Activated naive CD8-positive, alpha-beta T cell treated with anti-CD3 and anti-CD28 coated beads for 36 hours (primary cell): ENCODE measurements around the gene HAVCR1. TPM values are rescaled to one million over a fixed set of nuclear protein-coding genes. Genes with fewer than 3 reads are reported as not detected.
"Not testable (repeated sequence)": the region's sequence is repeated elsewhere in the genome, so short reads cannot be mapped to it uniquely, and the experiment has no call there.

ENCODE experiments used
- DNase-seq: peaks from one replicate; pipeline ENCODE4 v3.0.0; 2021
- H3K27ac Mint-ChIP-seq: one replicate; pipeline ENCODE4 v1.8.0; 2022; ENCODE audit warnings: mild to moderate bottlenecking, moderate library complexity, mixed read lengths
- H3K27me3 Mint-ChIP-seq: one replicate; pipeline ENCODE4 v1.8.0; 2022; ENCODE audit warnings: mild to moderate bottlenecking, mixed read lengths
- H3K36me3 Mint-ChIP-seq: one replicate; pipeline ENCODE4 v1.8.0; 2021; ENCODE audit warnings: mild to moderate bottlenecking, mixed read lengths
- H3K4me1 Mint-ChIP-seq: one replicate; pipeline ENCODE4 v1.8.0; 2021; ENCODE audit warnings: mixed read lengths
- H3K4me3 Mint-ChIP-seq: one replicate; pipeline ENCODE4 v1.8.0; 2022; ENCODE audit warnings: mild to moderate bottlenecking, moderate library complexity, mixed read lengths
- H3K9me3 Mint-ChIP-seq: one replicate; pipeline ENCODE4 v1.8.0; 2022; ENCODE audit warnings: mixed read lengths
- total RNA-seq, 2 experiments: library from RNA; stranded (reverse); gene quantifications; one replicate each; pipeline ENCODE4 v1.2.3, GENCODE V29; 2021

Gene HAVCR1
- total RNA-seq, 2 experiments from 2014 or later, result 0.22 to 0.89 TPM

DNA sequence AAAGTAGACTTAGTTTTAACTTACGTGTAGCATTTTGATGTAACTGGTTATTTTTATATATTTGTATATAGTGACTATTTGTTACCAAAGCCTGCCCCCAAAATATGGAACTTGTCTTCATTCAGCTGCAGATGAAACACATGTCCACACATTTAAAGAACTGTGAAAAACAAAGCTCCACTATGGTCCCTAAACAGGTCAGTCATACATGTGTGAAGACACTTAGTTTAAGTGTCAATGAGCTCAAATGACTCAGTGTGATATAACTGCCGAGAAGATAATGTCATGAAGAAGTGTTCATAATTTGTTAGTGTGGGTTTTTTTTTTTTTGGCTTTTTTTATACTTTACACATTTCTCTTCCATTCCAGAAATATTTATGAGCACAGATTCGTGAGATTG, 28.2 kb downstream of the HAVCR1 start:
- no peak for DNase-seq
- Mint-ChIP-seq H3K36me3 (peaks cover 12% of the 10 kb centered on the region), H3K4me1 (peaks cover 53% of the 10 kb centered on the region), H3K4me3 (no peak overlapping the region), H3K27me3 (no peaks in the 10 kb centered on the region), H3K27ac (no peak overlapping the region), H3K9me3 (no peaks in the 10 kb centered on the region)

- H3K36me3 Mint-ChIP-seq, result peaks cover 18% of the 10 kb centered on the region
- no peak for DNase-seq
- no peak overlapping the region for H3K4me3 Mint-ChIP-seq
- no peaks in the 10 kb centered on the region for H3K27me3 Mint-ChIP-seq
- peaks cover 2% of the 10 kb centered on the region for H3K9me3 Mint-ChIP-seq
- peak overlapping the region; percentile 55 for H3K27ac Mint-ChIP-seq
- peaks cover 65% of the 10 kb centered on the region for H3K4me1 Mint-ChIP-seq
Observed at GRCh38 chr5:157029457-157029856, 29.5 kb downstream of the HAVCR1 start.

GRCh38 chr5:157027663-157028062, 31.3 kb downstream of the HAVCR1 start:
- H3K4me3 Mint-ChIP-seq, H3K27ac Mint-ChIP-seq, DNase-seq, H3K9me3 Mint-ChIP-seq, H3K27me3 Mint-ChIP-seq: not testable (repeated sequence)
- peaks cover 21% of the 10 kb centered on the region for H3K36me3 Mint-ChIP-seq
- peaks cover 66% of the 10 kb centered on the region for H3K4me1 Mint-ChIP-seq

DNA sequence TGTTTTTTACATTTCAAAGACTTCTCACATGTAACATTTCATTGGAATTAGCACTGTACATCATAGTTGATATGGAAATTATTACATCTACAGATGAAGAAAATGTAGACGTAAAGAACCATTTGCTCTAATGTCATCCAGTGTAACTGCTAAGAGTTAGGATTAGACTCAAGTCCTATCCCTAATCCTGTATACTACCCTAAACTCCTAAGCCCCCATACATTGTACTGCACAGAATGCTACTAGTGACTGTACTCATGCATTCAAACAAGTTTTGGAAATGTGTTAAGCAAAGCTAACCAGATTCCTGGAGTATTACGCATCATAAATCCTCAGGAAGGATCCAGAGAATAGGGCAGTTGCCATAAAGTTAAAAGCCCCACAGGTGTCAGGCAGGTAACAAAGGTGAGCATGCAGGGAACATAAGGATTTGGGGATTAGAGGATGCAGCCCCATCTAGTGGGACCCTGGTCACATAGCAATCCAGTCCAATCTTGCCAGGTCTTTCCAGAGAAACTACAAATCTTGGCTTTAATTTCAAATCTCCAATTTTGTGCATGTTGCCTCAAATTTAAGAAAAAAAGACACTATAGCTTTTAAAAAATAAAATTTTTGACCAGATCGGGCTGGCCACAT, 32.0 kb downstream of the HAVCR1 start:
- peaks cover 71% of the 10 kb centered on the region for H3K4me1 Mint-ChIP-seq
- H3K4me3 Mint-ChIP-seq, result no peak overlapping the region
- peaks cover 17% of the 10 kb centered on the region for H3K36me3 Mint-ChIP-seq
- H3K9me3 Mint-ChIP-seq, result peaks cover 4% of the 10 kb centered on the region
- DNase-seq, result no peak
- peak overlapping the region; percentile 56 for H3K27ac Mint-ChIP-seq
- no peaks in the 10 kb centered on the region for H3K27me3 Mint-ChIP-seq

- Mint-ChIP-seq H3K4me1 (peaks cover 66% of the 10 kb centered on the region), H3K36me3 (peaks cover 14% of the 10 kb centered on the region)
Observed at GRCh38 chr5:157025093-157025698, 33.7 kb downstream of the HAVCR1 start.

DNA sequence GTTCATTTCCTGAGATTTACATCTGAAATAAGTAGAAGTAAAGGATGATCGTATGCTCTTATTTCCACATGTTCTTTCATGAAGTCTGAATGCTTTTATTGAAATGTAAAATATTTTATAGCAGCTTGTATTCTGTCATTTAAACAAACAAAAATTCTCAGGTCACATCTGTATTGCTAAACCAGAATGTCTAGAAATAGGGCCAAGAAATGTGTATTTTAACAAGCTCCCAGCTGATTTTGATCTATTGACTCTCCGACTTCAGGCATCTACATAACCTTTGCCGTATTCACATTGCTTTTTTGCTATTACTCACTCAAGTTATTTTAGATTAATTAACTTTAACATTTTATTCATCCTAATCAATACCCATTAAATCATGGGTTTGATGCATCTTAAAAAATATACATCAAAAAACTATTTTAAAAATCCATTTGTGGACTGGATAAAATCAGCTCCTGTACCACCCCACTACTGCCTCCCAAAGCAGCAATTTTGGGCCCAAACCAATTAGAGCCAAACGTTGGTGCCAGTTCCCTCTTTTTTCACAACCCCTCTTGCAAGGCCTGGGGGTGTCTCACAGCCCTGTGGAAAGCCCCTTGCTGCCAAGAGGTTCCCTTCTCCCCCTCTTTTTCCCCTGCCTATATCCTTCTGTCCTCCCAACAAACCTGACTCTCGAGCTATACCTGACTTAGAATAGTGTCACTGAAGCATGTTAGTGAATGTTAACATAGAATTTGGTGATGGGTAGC, 34.5 kb downstream of the HAVCR1 start:
- peaks cover 58% of the 10 kb centered on the region for H3K4me1 Mint-ChIP-seq
- peaks cover 4% of the 10 kb centered on the region for H3K9me3 Mint-ChIP-seq
- H3K27ac Mint-ChIP-seq, result peak overlapping the region; percentile 90
- H3K27me3 Mint-ChIP-seq, result no peaks in the 10 kb centered on the region
- H3K4me3 Mint-ChIP-seq, result peak overlapping the region; percentile 23
- no peak for DNase-seq
- H3K36me3 Mint-ChIP-seq, result peaks cover 14% of the 10 kb centered on the region

More at GRCh38 chr5:157025093-157025698, 33.7 kb downstream of the HAVCR1 start:
- Mint-ChIP-seq H3K9me3 (peaks cover 4% of the 10 kb centered on the region), H3K27ac (peak overlapping the region; percentile 90), H3K27me3 (no peaks in the 10 kb centered on the region), H3K4me3 (peak overlapping the region; percentile 23)
- peak; percentile 85 for DNase-seq

GRCh38 chr5:157022024-157022423, 36.9 kb downstream of the HAVCR1 start:
- peaks cover 44% of the 10 kb centered on the region for H3K4me1 Mint-ChIP-seq
- no peak overlapping the region for H3K27ac Mint-ChIP-seq

GRCh38 chr5:157020511-157021222, 38.2 kb downstream of the HAVCR1 start:
- H3K27ac Mint-ChIP-seq, result no peak overlapping the region
- no peak overlapping the region for H3K4me3 Mint-ChIP-seq
- no peak for DNase-seq
- no peaks in the 10 kb centered on the region for H3K27me3 Mint-ChIP-seq
- H3K4me1 Mint-ChIP-seq, result peaks cover 32% of the 10 kb centered on the region
- H3K9me3 Mint-ChIP-seq, result peaks cover 14% of the 10 kb centered on the region
- H3K36me3 Mint-ChIP-seq, result peaks cover 26% of the 10 kb centered on the region

More at GRCh38 chr5:157022024-157022423, 36.9 kb downstream of the HAVCR1 start:
- H3K36me3 Mint-ChIP-seq, result peaks cover 21% of the 10 kb centered on the region
- H3K27me3 Mint-ChIP-seq, result no peaks in the 10 kb centered on the region
- peaks cover 13% of the 10 kb centered on the region for H3K9me3 Mint-ChIP-seq
- no peak overlapping the region for H3K4me3 Mint-ChIP-seq
- DNase-seq, result no peak

- Mint-ChIP-seq H3K27ac (no peak overlapping the region), H3K36me3 (peaks cover 23% of the 10 kb centered on the region), H3K4me1 (peaks cover 26% of the 10 kb centered on the region), H3K4me3 (no peak overlapping the region), H3K27me3 (no peaks in the 10 kb centered on the region), H3K9me3 (peaks cover 15% of the 10 kb centered on the region)
- no peak for DNase-seq
Observed at GRCh38 chr5:157020002-157020401, 38.9 kb downstream of the HAVCR1 start.

GRCh38 chr5:157014143-157014542, 44.8 kb downstream of the HAVCR1 start:
- not testable (repeated sequence) for H3K27ac Mint-ChIP-seq, H3K4me1 Mint-ChIP-seq, H3K27me3 Mint-ChIP-seq, DNase-seq, H3K4me3 Mint-ChIP-seq
- Mint-ChIP-seq H3K9me3 (peaks cover 24% of the 10 kb centered on the region), H3K36me3 (peaks cover 27% of the 10 kb centered on the region)

- H3K9me3 Mint-ChIP-seq, result peaks cover 14% of the 10 kb centered on the region
- H3K36me3 Mint-ChIP-seq, result peaks cover 20% of the 10 kb centered on the region
- no peak overlapping the region for H3K27ac Mint-ChIP-seq
- peaks cover 18% of the 10 kb centered on the region for H3K4me1 Mint-ChIP-seq
- H3K27me3 Mint-ChIP-seq, result no peaks in the 10 kb centered on the region
- DNase-seq, result no peak
- no peak overlapping the region for H3K4me3 Mint-ChIP-seq
Observed at GRCh38 chr5:157006262-157006661, 52.7 kb downstream of the HAVCR1 start.

DNA sequence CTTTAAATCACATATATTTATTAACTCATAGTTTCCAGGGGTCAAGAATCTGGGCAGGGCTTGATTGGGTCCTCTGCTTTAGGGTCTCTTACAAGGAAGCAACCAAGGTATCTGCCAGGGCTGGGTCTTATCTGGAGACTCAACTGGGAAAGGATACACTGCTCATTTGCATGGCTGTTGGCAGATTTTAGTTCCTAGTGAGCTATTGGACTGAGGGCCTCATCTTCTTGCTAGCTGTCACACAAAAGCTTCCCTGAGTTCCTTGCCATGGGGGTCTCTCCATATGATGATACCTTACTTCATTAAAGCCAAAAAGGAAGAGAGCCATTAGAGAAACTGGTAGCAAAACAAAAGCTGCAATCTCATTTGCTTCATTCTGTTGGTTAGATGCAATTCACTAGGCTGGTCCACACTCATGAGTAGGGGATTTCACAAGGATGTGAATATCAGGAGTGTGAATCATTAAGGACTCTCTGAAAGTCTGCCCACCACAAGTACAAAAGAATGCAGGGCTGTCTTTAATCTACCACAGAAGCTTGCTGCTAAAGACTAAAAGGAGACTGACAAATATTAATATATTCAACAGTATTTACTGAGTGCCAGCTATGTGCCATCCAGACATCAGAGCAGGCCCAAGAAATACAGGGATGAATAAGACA, 53.9 kb downstream of the HAVCR1 start:
- Mint-ChIP-seq H3K4me3 (no peak overlapping the region), H3K27me3 (no peaks in the 10 kb centered on the region), H3K4me1 (peaks cover 18% of the 10 kb centered on the region), H3K9me3 (peaks cover 21% of the 10 kb centered on the region), H3K36me3 (peaks cover 26% of the 10 kb centered on the region), H3K27ac (no peak overlapping the region)
- no peak for DNase-seq

DNA sequence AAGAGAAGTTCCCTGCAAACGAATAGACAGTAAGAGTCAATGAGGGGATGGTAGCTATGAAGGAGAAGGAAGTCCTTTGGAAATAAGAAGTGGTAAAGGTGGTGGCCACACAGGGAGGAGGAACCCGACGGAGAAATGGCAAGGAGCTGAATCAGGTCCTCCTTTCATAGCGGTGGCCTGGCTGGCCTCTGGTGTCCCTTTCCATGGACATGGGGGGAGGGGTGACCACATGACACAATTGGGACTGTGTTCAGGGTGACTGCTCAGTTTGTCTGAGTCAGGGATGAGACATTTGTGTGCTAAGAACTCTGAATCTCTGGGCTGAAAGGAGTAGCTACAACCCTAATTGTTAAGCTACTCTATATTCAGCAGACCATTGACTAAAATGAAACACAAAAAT, 67.2 kb downstream of the HAVCR1 start:
- peaks cover 11% of the 10 kb centered on the region for H3K9me3 Mint-ChIP-seq
- no peak for DNase-seq
- peaks cover 16% of the 10 kb centered on the region for H3K36me3 Mint-ChIP-seq
- no peaks in the 10 kb centered on the region for H3K4me1 Mint-ChIP-seq
- no peaks in the 10 kb centered on the region for H3K27me3 Mint-ChIP-seq
- no peak overlapping the region for H3K27ac Mint-ChIP-seq
- no peak overlapping the region for H3K4me3 Mint-ChIP-seq

GRCh38 chr5:156984064-156984463, 74.9 kb downstream of the HAVCR1 start:
- Mint-ChIP-seq H3K27me3 (no peaks in the 10 kb centered on the region), H3K36me3 (peaks cover 21% of the 10 kb centered on the region), H3K27ac (no peak overlapping the region), H3K9me3 (peaks cover 10% of the 10 kb centered on the region), H3K4me3 (no peak overlapping the region), H3K4me1 (no peaks in the 10 kb centered on the region)
- no peak for DNase-seq
